ENCODE measurements around the gene VAV2.

Gene VAV2

DNA sequence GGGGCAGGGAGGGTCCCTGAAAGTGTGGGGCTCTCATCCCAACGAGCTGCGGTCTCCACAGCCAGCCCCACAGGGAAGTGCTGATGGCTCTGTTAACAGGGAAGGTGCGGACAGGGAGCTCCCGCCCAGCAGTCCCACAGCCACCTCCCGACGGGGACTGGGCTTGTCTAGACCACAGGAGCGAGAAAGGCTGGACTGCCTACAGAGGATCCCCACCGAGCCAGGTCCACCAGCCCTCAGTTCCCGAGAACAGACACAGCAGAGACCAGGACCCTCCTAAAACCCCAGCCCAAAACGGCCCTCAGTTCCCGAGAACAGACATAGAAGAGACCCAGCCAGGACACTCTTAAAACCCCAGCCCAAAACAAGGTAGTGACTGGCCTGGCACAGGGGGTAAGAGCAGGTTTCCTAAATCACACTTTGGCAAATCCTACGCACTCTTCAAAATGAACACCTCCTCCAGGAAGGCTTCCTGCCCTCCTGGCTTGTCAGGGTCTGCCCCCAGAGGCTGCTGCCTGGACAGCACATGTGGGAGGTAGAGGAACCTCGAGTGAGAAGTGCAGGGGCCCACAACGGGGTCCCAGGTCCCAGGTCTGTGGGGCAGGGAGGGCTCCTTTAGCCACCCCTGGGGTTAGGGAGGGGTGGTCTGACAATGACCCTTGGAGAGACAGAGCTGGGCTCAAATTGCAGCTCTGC, 167.9 kb downstream of the VAV2 start:
- TF ChIP-seq CTCF (IDR thresholded peaks at IDR 0.05; ENCODE audit: insufficient read depth, low read depth, low read length, missing control alignments), result no peak
- no peak for DNase-seq (ENCODE audit: low read depth)
- no peak overlapping the region for H3K4me3 ChIP-seq (ENCODE audit: low read depth, low read length)

- peak; percentile 65 for DNase-seq (ENCODE audit: low read depth)
- TF ChIP-seq CTCF (IDR thresholded peaks at IDR 0.05; ENCODE audit: insufficient read depth, low read depth, low read length, missing control alignments), result no peak
- peak overlapping the region; percentile 31 for H3K4me3 ChIP-seq (ENCODE audit: low read depth, low read length)
These were observed 168.7 kb downstream of the VAV2 start for GRCh38 chr9:133823189-133824105.

DNA sequence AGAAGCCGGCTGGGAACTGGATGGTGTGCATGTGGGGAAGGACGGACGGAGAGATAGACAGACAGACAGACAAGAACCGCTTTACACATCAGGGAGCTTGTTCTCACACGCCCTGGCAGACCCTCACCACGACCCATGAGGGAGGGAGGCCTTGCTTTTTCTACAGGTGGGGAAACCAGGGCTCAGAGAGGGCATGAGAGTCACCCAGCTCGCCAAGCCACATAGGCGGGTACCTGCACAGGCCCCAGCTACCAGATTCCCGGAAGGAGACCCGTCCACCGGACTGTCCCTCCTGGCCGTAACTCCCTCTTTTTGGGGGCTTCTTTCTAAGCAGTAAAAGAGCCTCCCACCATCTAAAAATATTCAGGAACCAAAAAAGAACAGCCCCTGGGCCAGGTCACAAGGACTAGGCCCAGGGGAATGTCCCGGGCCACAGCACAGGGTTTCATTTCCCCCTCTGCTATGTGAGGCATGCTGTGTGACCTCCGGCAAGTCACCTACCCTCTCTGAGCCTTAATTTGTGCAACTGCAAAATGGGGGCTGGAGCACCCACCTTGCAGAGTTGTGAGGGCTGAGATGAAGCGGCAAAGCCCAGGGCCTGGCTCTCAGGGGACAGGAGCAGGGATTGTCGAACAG, 169.6 kb downstream of the VAV2 start:
- no peak for TF ChIP-seq CTCF (IDR thresholded peaks at IDR 0.05; ENCODE audit: insufficient read depth, low read depth, low read length, missing control alignments)
- peak overlapping the region; percentile 31 for H3K4me3 ChIP-seq (ENCODE audit: low read depth, low read length)
- DNase-seq (ENCODE audit: low read depth), result peak; percentile 73

DNA sequence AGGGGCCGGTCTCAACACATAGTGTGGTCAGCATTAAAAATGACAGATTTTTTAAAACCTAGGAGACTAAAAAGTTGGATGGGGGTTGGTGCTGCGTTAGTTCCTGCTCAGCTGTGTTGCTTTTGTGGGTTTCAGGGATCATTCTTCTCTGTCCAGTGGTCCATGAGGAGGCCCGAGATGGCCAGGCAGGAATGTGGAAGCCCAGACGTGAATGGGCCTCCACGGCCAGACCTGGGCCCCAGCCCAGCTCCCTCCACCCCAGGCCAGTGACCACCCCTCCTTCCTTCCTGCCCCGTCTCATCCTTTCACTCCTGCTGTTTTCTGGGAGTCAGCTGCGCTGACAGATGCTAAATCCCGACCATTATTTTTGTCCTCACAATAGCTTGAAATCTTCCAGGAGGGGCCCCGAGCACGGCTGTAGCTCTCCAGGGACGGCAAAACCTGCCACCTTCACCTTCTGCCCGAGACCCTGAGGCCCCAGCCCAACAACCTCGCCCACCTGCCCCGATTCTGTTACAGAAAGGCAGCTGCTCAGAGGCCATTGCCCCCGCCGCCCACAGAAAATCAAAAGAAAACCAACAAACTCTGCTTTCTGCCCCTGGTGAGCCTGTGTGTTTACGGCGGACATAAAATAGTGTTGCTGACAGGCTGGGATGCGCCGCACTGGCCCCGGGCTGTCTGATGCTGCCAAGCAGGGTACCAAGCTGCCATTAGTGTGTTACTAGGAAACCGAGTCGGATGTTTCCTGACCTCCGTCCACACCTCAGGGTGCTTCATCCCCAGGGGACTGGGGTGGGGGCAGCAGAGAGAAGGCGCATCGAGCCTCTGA, 170.3 kb downstream of the VAV2 start:
- no peak for TF ChIP-seq CTCF (IDR thresholded peaks at IDR 0.05; ENCODE audit: insufficient read depth, low read depth, low read length, missing control alignments)
- peak; percentile 58 for DNase-seq (ENCODE audit: low read depth)
- H3K4me3 ChIP-seq (ENCODE audit: low read depth, low read length), result no peak overlapping the region

DNA sequence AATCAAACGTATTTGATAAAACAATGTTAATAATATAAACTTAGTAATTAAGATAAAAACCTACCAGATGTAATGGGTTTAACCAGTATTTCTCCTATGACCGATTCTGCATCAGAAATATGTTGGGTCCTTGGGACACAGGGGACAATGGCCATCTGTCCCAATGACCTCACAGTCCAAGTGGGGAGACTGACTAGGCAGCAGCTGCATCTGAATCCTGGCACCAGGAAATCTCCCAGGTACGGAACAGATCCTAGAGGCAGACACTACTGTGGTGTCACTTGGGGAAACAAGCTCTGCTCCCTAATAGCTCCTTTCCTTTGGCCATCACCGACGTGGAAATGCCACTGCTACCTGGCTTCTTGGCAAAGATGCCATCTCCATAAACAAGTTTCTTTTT, 172.2 kb downstream of the VAV2 start:
- H3K4me3 ChIP-seq (ENCODE audit: low read depth, low read length), result no peak overlapping the region
- DNase-seq (ENCODE audit: low read depth), result no peak
- TF ChIP-seq CTCF (IDR thresholded peaks at IDR 0.05; ENCODE audit: insufficient read depth, low read depth, low read length, missing control alignments), result no peak

DNA sequence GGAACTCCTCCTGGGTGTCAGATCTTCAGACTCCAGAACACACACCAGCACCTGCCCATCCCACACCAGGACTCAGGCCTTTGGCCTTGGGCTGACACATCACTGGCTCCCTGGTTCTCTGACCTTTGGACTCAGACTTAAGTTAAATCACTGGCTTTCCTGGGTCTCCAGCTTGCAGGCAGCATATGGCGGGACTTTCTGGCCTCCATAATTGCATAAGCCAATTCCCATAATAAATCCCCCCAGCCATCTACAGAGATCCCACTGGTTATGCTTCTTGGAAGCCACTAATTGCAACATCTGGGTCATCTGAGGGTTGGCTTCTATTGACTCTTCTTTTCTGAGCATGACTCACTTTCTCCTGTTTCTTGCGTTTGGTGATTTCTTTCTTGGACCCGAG, 173.7 kb downstream of the VAV2 start:
- H3K4me3 ChIP-seq (ENCODE audit: low read depth, low read length), result no peak overlapping the region
- no peak for TF ChIP-seq CTCF (IDR thresholded peaks at IDR 0.05; ENCODE audit: insufficient read depth, low read depth, low read length, missing control alignments)
- DNase-seq (ENCODE audit: low read depth), result no peak
